Right cardiac atrium (tissue), 5 donors: ENCODE data around the gene PHF20. TPM values are rescaled to one million over a fixed set of nuclear protein-coding genes. Genes with fewer than 3 reads are reported as not detected.
"Not testable (repeated sequence)": the region's sequence is repeated elsewhere in the genome, so short reads cannot be mapped to it uniquely, and the experiment has no call there.

Source experiments
- ATAC-seq, 2 donors: fragments of 200-7000 bp; cut with Tn5 transposase; one replicate each; pipeline versions ENCODE4 v1.8.0 to v1.9.1; 2020; ENCODE audit warnings: moderate library complexity in 2 of 2, mild to moderate bottlenecking in 1 of 2
- DNase-seq, 3 donors: peaks; one replicate each; pipeline ENCODE4 v3.0.0-alpha.2; 2020
- H3K27ac ChIP-seq: one replicate; pipeline ENCODE4 v1.5.1; 2013; ENCODE audit warnings: mild to moderate bottlenecking, low read length, control low read depth, moderate library complexity
- H3K27me3 ChIP-seq: one replicate; pipeline ENCODE4 v1.6.1; 2013; ENCODE audit not compliant: control insufficient read depth, insufficient read depth
- H3K4me1 ChIP-seq: one replicate; pipeline ENCODE4 v1.6.1; 2013; ENCODE audit warnings: low read length; ENCODE audit not compliant: control insufficient read depth, insufficient read depth
- H3K4me3 ChIP-seq: one replicate; pipeline ENCODE4 v1.5.1; 2013; ENCODE audit warnings: low read length, control low read depth
- H3K9me3 ChIP-seq: one replicate; pipeline ENCODE4 v1.6.1; 2013; ENCODE audit warnings: low read length; ENCODE audit not compliant: control insufficient read depth
- WGBS: extraction: QIAGEN DNeasy Blood & Tissue Kit; methylation state at CpG from one replicate; pipeline ENCODE4 v1.1.7; 2013; 5-methylcytosine and 5-hydroxymethylcytosine counted together
- intact Hi-C, 4 donors: fragments of 100-400 bp; cut with DNase I; formaldehyde crosslinking; loops; one replicate each; pipeline versions ENCODE4 v1.11.0 to v1.14.0; 2022 to 2023
- polyA plus RNA-seq: library from polyadenylated mRNA; stranded (reverse); fragments of 200-250 nt; gene quantifications from one replicate; pipeline ENCODE4 v1.2.3, GENCODE V29; 2013
- total RNA-seq, 4 donors: library from RNA; stranded (reverse); fragmentation: NEBNext Ultra II Directional; extraction: Animal tissue kit (Norgen Biotek cat#: 25700); gene quantifications; one replicate each; pipeline ENCODE4 v1.2.1, GENCODE V29; 2021
- donor health status: healthy with polysubstance abuse.
- donor health status: DM: no; HTN: yes; CAD: no.
- donor health status: DM: no; HTN: no; CAD: no.
- donor health status: DM: no; HTN: yes; CAD: no; lungs with severe emphysema.
- donor health status: DM: yes; HTN: yes; CAD: no.

PHF20 gene
- total and polyA plus RNA-seq, 5 donors = 38.5 to 56.8 (median 55.3) TPM

GRCh38 chr20:35941620-35942019 lies 169.8 kb downstream of the PHF20 start:
- H3K27me3 ChIP-seq = no peaks in the 10 kb centered on the region
- H3K4me3 ChIP-seq = no peak overlapping the region
- WGBS = 95% methylated on average over 2 of the region's 2 CpGs
- no peaks in the 10 kb centered on the region for H3K4me1 ChIP-seq
- H3K9me3 ChIP-seq = no peaks in the 10 kb centered on the region
- DNase-seq (no peak), ATAC-seq (no peak)
- intact Hi-C loops = no loop called here
- no peak overlapping the region for H3K27ac ChIP-seq

GRCh38 chr20:35942243-35942642 lies 170.4 kb downstream of the PHF20 start:
- no peak for ATAC-seq
- H3K27me3 ChIP-seq = no peaks in the 10 kb centered on the region
- intact Hi-C loops = no loop called here

GRCh38 chr20:35947489-35947888 lies 175.7 kb downstream of the PHF20 start:
- no peak for DNase-seq
- Histone ChIP-seq H3K27me3 (no peaks in the 10 kb centered on the region), H3K27ac (no peak overlapping the region), H3K4me1 (no peaks in the 10 kb centered on the region), H3K4me3 (no peak overlapping the region), H3K9me3 (no peaks in the 10 kb centered on the region)
- WGBS = 81% methylated on average over 9 of the region's 9 CpGs
- intact Hi-C loops = no loop called here
- ATAC-seq = peak in 1 of 2 donors; percentile 22

More at GRCh38 chr20:35942243-35942642, 170.4 kb downstream of the PHF20 start:
- Histone ChIP-seq H3K4me1 (no peaks in the 10 kb centered on the region), H3K27ac (no peak overlapping the region), H3K9me3 (no peaks in the 10 kb centered on the region), H3K4me3 (no peak overlapping the region)
- no peak for DNase-seq
- 73% methylated on average over 2 of the region's 2 CpGs for WGBS

- Histone ChIP-seq H3K4me3 (no peak overlapping the region), H3K27ac (no peak overlapping the region)
- WGBS = 84% methylated on average over 2 of the region's 2 CpGs
These were observed 176.1 kb downstream of the PHF20 start for GRCh38 chr20:35947907-35948306.

GRCh38 chr20:35950093-35950492 lies 178.3 kb downstream of the PHF20 start:
- H3K4me1 ChIP-seq = peaks cover 2% of the 10 kb centered on the region
- WGBS = 94% methylated on average over 7 of the region's 7 CpGs
- intact Hi-C loops = no loop called here

More at GRCh38 chr20:35947907-35948306, 176.1 kb downstream of the PHF20 start:
- intact Hi-C loops = no loop called here
- H3K9me3 ChIP-seq = no peaks in the 10 kb centered on the region
- peaks cover 2% of the 10 kb centered on the region for H3K4me1 ChIP-seq
- DNase-seq (no peak), ATAC-seq (no peak)
- no peaks in the 10 kb centered on the region for H3K27me3 ChIP-seq

GRCh38 chr20:35952080-35952479 lies 180.3 kb downstream of the PHF20 start:
- H3K27me3 ChIP-seq, intact Hi-C loops, H3K9me3 ChIP-seq, DNase-seq, H3K4me1 ChIP-seq, ATAC-seq, H3K27ac ChIP-seq, H3K4me3 ChIP-seq: not testable (repeated sequence)
- 93% methylated on average over 14 of the region's 14 CpGs for WGBS

More at GRCh38 chr20:35950093-35950492, 178.3 kb downstream of the PHF20 start:
- Histone ChIP-seq H3K4me3 (no peak overlapping the region), H3K27ac (no peak overlapping the region), H3K9me3 (no peaks in the 10 kb centered on the region), H3K27me3 (no peaks in the 10 kb centered on the region)
- no peak for DNase-seq
- no peak for ATAC-seq

- Histone ChIP-seq H3K4me3 (peak overlapping the region; percentile 82), H3K27me3 (no peaks in the 10 kb centered on the region), H3K4me1 (peaks cover 2% of the 10 kb centered on the region), H3K9me3 (no peaks in the 10 kb centered on the region), H3K27ac (peak overlapping the region; percentile 93)
- WGBS = 55% methylated on average over 6 of the region's 6 CpGs
- intact Hi-C loops = no loop called here
- ATAC-seq = no peak
- no peak for DNase-seq
These were observed 180.9 kb downstream of the PHF20 start for GRCh38 chr20:35952480-35953386.

GRCh38 chr20:35953387-35954199 lies 181.8 kb downstream of the PHF20 start:
- DNase-seq (peak in 2 of 3 donors; percentile 56 to 79), ATAC-seq (peak; percentile 55 to 67)
- H3K27ac ChIP-seq = peak overlapping the region; percentile 93
- peaks cover 2% of the 10 kb centered on the region for H3K4me1 ChIP-seq
- H3K27me3 ChIP-seq = no peaks in the 10 kb centered on the region
- H3K4me3 ChIP-seq = peak overlapping the region; percentile 82
- 2% methylated on average over 65 of the region's 65 CpGs for WGBS
- intact Hi-C loops = no loop called here
- no peaks in the 10 kb centered on the region for H3K9me3 ChIP-seq

GRCh38 chr20:35954200-35954906 lies 182.5 kb downstream of the PHF20 start, which contains the start of gene SCAND1:
Gene SCAND1, minus strand, starts transcription at chr20:35954502. Its CDS starts 218 bp downstream, at chr20:35954284.
- intact Hi-C loops = no loop called here
- no peaks in the 10 kb centered on the region for H3K9me3 ChIP-seq
- peak within 1 kb of the TSS; percentile 93 for H3K27ac ChIP-seq
- H3K4me1 ChIP-seq = peaks cover 2% of the 10 kb centered on the region
- WGBS = under 1% methylated on average over 76 of the region's 76 CpGs
- peak; percentile 94 to 96 for ATAC-seq
- DNase-seq = peak; percentile 94 to 98 (median 98)
- no peaks in the 10 kb centered on the region for H3K27me3 ChIP-seq
- H3K4me3 ChIP-seq = peak within 1 kb of the TSS; percentile 82

GRCh38 chr20:35954907-35955251 lies 183.1 kb downstream of the PHF20 start:
- DNase-seq = no peak
- H3K4me1 ChIP-seq = peaks cover 2% of the 10 kb centered on the region
- no peaks in the 10 kb centered on the region for H3K27me3 ChIP-seq
- intact Hi-C loops = no loop called here
- H3K27ac ChIP-seq = peak overlapping the region; percentile 93
- no peaks in the 10 kb centered on the region for H3K9me3 ChIP-seq
- WGBS = 1% methylated on average over 19 of the region's 19 CpGs
- peak; percentile 1 to 8 for ATAC-seq
- peak overlapping the region; percentile 82 for H3K4me3 ChIP-seq
